NT2/D1 (cell line): Measurements from ENCODE around the gene DNMT1.

Source experiments
- DNase-seq: peaks from one replicate; pipeline ENCODE4 v3.0.0-alpha.2; 2011; ENCODE audit warnings: low read depth, low spot score
- H3K27me3 ChIP-seq: 2 replicates; pipeline ENCODE4 v1.6.0; 2011; ENCODE audit warnings: mild to moderate bottlenecking; ENCODE audit not compliant: insufficient read length, insufficient read depth
- H3K36me3 ChIP-seq: 2 replicates; pipeline ENCODE4 v1.6.1; 2011; ENCODE audit warnings: mild to moderate bottlenecking, low read length, mixed read lengths; ENCODE audit not compliant: insufficient read depth, insufficient read length
- H3K4me1 ChIP-seq: 2 replicates; pipeline ENCODE4 v1.5.1; 2011; ENCODE audit not compliant: insufficient read depth, insufficient read length
- H3K4me3 ChIP-seq: 2 replicates; pipeline ENCODE4 v1.5.1; 2011; ENCODE audit warnings: low read depth; ENCODE audit not compliant: insufficient read length
- H3K9ac ChIP-seq: 2 replicates; pipeline ENCODE4 v1.6.0; 2011; ENCODE audit warnings: low read depth; ENCODE audit not compliant: insufficient read length
- H3K9me3 ChIP-seq: 2 replicates; pipeline ENCODE4 v1.5.1; 2011; ENCODE audit warnings: mild to moderate bottlenecking, low read length; ENCODE audit not compliant: insufficient read depth
- SUZ12 ChIP-seq: IDR thresholded peaks from 2 replicates; pipeline ENCODE4 v1.6.1; 2011; ENCODE audit not compliant: insufficient read length, insufficient read depth; ENCODE audit errors: extremely low read depth
- YY1 ChIP-seq: IDR thresholded peaks from 2 replicates; pipeline ENCODE4 v1.6.1; 2011; ENCODE audit not compliant: insufficient read length, insufficient read depth
- ZNF274 ChIP-seq: IDR thresholded peaks from 2 replicates; pipeline ENCODE4 v1.6.1; 2011; ENCODE audit warnings: mild to moderate bottlenecking, low read depth, low read length

DNMT1 gene

DNA sequence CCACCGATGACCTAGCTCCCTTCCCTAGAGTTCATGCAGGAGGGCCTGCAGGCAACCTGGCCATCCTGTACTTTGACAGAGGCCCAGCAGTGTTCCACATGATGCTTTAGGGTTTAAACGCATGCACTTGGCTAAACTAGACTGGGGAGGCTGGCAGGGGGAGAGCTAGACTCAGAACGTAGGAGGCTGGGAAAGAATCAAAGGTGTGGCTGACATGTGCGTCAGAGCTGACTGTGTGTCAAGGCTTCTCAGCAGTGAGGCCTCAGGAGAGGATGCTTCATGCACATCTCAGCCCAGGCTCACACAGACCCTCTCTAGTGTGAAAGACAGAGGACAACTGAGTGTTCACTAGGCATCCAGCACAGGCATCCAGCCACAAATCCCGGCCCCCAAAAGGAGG lies 28.7 kb downstream of the DNMT1 start:
- no peak overlapping the region for H3K4me3 ChIP-seq
- H3K4me1 ChIP-seq, result peaks cover 5% of the 10 kb centered on the region
- TF ChIP-seq ZNF274 (no peak), YY1 (no peak), SUZ12 (no peak)
- H3K9me3 ChIP-seq, result no peaks in the 10 kb centered on the region
- peaks cover 94% of the 10 kb centered on the region for H3K36me3 ChIP-seq
- no peak for DNase-seq
- H3K27me3 ChIP-seq, result no peaks in the 10 kb centered on the region
- H3K9ac ChIP-seq, result no peak overlapping the region

DNA sequence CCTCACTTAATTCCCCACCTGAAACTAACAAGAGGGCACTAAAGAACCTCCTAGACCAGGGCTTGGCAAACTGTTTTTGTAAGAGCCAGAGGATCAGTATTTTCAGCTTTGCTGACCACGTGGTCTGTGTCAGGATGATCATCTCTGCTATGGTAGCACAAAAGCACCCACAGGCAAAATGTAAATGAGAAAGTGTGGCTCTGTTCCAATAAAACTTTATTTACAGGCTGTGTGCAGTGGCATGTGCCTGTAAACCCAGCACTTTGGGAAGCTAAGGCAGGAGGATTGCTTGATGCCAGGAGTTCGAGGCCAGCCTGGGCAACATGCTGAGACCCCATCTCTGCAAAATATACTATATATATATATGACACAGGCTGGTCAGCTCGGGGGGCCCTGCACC lies 31.2 kb downstream of the DNMT1 start:
- Histone ChIP-seq H3K4me3 (no peak overlapping the region), H3K9ac (no peak overlapping the region), H3K36me3 (peaks cover 98% of the 10 kb centered on the region), H3K9me3 (no peaks in the 10 kb centered on the region), H3K27me3 (no peaks in the 10 kb centered on the region), H3K4me1 (peaks cover 5% of the 10 kb centered on the region)
- no peak for DNase-seq
- TF ChIP-seq ZNF274 (no peak), YY1 (no peak), SUZ12 (no peak)

DNA sequence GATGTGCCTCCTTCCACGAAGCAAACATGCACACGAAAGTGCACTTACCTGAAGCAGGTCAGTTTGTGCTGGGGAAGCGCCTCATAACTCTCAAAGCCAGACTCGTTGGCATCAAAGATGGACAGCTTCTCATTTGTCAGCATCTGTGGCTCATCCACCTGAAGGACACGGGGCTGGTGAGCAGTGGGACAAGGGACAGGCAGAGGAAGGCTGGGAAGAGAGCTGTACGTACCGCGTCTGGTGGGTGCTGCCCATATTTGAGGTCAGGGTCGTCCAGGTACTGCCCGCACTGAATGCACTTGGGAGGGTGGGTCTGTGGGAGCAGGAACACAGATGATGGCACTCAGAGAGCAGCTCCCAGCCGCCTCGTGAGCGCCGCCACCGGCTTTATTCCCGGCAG lies 35.1 kb downstream of the DNMT1 start:
- DNase-seq, result no peak
- Histone ChIP-seq H3K36me3 (peaks cover 99% of the 10 kb centered on the region), H3K9ac (no peak overlapping the region), H3K4me1 (peaks cover 3% of the 10 kb centered on the region), H3K4me3 (no peak overlapping the region), H3K27me3 (no peaks in the 10 kb centered on the region), H3K9me3 (no peaks in the 10 kb centered on the region)
- TF ChIP-seq YY1, result no peak
- no peak for TF ChIP-seq SUZ12
- TF ChIP-seq ZNF274, result no peak

DNA sequence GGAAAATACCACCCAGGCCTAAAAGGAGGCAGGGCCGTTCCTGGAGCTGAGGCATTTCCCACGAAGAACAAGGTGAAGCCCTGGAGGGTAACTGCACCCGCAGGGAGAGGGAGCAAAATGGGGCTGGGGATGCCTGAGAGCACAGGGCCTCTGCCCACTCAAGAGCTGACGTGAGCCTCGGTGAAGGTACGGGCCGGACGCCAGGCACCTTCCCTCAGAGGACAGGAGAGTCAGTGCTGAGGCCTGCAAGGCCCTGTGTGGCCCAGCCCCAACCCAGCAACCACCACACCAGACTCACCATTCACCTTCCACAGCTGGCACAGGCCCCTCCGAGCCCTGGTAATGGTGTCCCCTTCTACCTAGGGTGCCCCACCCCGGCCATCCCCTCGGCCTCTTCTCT lies 36.3 kb downstream of the DNMT1 start:
- no peak for DNase-seq
- Histone ChIP-seq H3K9ac (no peak overlapping the region), H3K36me3 (peaks cover 99% of the 10 kb centered on the region), H3K4me1 (peaks cover 3% of the 10 kb centered on the region), H3K9me3 (no peaks in the 10 kb centered on the region), H3K4me3 (no peak overlapping the region), H3K27me3 (no peaks in the 10 kb centered on the region)
- TF ChIP-seq ZNF274 (no peak), YY1 (no peak), SUZ12 (no peak)

DNA sequence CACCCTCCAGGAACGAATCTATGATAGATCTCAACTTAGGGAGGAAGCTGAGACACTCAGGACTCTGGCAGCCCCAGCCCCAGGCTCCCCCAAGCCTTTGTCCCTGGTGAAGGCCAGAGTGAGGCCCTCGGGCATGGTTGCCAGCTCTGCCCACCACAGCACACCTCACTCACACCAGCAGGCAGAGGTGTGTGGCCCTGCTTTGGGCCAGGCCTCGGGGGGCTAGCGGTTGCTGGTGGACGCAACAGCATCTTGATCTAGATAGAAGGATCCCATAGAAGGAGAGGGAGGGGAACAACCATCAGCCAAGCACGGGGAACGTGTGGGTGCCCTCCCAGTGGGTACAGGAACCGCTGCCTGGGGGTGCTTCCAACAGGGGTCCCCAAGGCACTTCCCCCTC lies 36.7 kb downstream of the DNMT1 start:
- TF ChIP-seq YY1 (no peak), SUZ12 (no peak), ZNF274 (no peak)
- Histone ChIP-seq H3K4me1 (peaks cover 3% of the 10 kb centered on the region), H3K9ac (no peak overlapping the region), H3K4me3 (no peak overlapping the region), H3K9me3 (no peaks in the 10 kb centered on the region), H3K27me3 (no peaks in the 10 kb centered on the region), H3K36me3 (peaks cover 97% of the 10 kb centered on the region)
- no peak for DNase-seq

DNA sequence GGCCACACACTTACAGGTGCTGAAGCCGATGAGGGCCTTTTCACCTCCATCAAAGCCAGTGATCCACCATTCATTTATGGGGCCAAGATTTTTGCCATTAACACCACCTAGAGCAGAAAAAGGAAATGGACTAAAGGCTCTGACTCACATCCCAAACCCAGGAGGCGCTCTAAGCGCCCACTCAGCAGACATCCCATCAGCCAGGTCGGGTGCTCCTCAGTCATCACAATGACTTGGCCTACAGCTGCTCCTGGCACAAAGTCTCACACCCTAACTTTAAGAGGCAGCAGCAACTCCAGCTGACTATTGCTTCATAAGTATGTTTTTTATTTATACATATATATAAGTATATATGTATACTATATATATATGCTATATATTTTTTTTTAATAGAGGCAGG lies 38.9 kb downstream of the DNMT1 start:
- no peak overlapping the region for H3K4me3 ChIP-seq
- no peak for DNase-seq
- TF ChIP-seq YY1 (no peak), SUZ12 (no peak), ZNF274 (no peak)
- H3K9me3 ChIP-seq, result no peaks in the 10 kb centered on the region
- no peaks in the 10 kb centered on the region for H3K27me3 ChIP-seq
- H3K36me3 ChIP-seq, result peaks cover 98% of the 10 kb centered on the region
- peaks cover 3% of the 10 kb centered on the region for H3K4me1 ChIP-seq
- H3K9ac ChIP-seq, result no peak overlapping the region

DNA sequence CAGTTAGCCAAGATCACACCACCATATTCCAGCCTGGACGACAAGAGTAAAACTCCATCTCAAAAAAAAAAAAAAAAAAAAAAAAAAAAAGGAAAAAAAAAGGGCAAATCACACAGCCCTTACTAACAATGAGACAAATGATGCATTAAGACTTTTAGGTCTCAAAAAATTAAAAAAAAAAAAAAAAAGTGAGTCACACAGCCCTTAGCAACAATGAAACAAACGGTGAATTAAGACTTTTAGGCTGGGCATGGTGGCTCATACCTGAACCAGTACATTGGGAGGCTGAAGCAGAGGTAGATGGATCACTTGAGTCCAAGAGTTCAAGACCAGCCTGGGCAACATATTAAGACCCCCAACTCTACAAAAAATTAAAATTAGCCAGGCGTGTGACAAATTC lies 42.7 kb downstream of the DNMT1 start:
- no peak overlapping the region for H3K4me3 ChIP-seq
- peaks cover 93% of the 10 kb centered on the region for H3K36me3 ChIP-seq
- H3K27me3 ChIP-seq, result no peaks in the 10 kb centered on the region
- DNase-seq, result no peak
- H3K9ac ChIP-seq, result no peak overlapping the region
- no peak for TF ChIP-seq SUZ12
- no peak for TF ChIP-seq ZNF274
- no peak for TF ChIP-seq YY1
- no peaks in the 10 kb centered on the region for H3K9me3 ChIP-seq
- no peaks in the 10 kb centered on the region for H3K4me1 ChIP-seq

DNA sequence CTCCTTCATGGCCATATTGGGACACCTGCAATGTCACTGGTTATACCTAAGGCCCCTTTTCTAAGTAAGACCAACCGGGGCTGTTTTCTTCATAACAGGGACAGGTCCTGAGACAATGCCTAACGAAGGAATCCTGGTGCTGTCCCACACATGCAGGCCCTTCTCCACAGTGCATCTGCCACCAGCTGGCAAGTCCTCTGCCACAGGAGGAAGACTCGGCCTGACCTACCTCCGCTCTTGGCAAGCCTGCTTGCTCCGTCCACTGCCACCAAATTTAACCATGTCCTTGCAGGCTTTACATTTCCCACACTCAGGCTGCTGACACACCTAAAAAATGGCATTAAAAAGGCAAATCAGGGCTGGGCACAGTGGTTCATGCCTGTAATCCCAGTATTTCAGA lies 43.2 kb downstream of the DNMT1 start:
- H3K9ac ChIP-seq, result no peak overlapping the region
- no peaks in the 10 kb centered on the region for H3K27me3 ChIP-seq
- no peaks in the 10 kb centered on the region for H3K9me3 ChIP-seq
- H3K4me3 ChIP-seq, result no peak overlapping the region
- TF ChIP-seq YY1 (no peak), SUZ12 (no peak), ZNF274 (no peak)
- H3K36me3 ChIP-seq, result peaks cover 93% of the 10 kb centered on the region
- no peak for DNase-seq
- no peaks in the 10 kb centered on the region for H3K4me1 ChIP-seq
